DMS 273 treated with DMSO at 0.1 percent for 48 hours (cell line): ENCODE measurements around the gene KRTAP2-4.

ENCODE experiments used
- DNase-seq: peaks from one replicate; lab custom pipeline; 2025; lab: John Stamatoyannopoulos, UW

Gene KRTAP2-4

DNA sequence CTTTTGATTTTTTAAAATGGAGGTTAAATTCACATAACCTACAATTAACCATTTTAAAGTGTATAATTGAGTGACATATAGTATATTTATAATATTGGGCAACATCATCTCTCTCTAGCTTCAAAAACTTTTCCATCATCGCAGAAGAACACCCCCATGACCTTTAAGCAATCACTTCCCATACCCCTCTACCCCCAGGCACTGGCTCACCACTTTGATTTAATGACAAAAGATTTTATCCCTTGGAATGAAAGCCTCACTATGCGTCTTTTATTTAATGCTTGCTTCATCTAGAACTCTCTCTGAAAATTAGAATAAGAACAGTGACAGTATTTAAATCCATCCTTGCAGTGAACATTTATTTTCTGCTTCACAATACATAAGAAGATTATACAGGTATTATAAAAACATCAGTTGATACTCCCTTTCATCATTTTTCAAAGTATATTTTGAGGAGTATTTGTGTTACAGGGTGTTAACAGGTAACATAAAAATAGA is 27.8 kb downstream of the KRTAP2-4 start:
- DNase-seq = no peak

DNA sequence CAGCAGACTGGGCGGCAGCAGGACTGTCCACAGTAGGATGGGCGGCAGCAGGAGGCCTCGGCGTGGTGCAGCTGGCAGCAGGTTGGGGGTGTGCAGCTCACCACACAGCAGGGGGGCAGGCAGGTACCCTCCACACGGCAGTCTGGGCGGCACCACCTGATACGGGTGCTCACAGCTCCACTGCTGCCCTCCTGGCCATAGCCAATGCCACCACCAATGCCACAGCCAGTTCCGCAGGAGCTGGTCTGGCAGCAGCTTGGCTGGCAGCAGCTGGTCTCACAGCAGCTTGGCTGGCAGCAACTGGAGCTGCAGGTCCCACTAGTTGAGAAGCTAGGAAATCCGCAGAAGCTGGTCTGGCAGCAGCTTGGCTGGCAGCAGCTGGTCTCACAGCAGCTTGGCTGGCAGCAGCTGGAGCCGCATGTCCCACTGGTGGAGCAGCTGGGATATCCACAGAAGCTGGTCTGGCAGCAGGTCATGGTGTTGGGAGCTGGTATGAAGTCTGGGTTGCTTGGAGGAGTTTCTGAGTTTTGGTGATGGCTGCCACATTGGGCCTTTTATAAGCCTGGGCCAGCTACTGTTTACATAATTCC is 31.2 kb downstream of the KRTAP2-4 start, which contains the start of gene KRTAP1-3:
TSS of gene KRTAP1-3 (minus strand) at position 529 of the 590 bp plus-strand sequence. CDS start at position 476, 53 bp downstream.
- peak; percentile 39 for DNase-seq

DNA sequence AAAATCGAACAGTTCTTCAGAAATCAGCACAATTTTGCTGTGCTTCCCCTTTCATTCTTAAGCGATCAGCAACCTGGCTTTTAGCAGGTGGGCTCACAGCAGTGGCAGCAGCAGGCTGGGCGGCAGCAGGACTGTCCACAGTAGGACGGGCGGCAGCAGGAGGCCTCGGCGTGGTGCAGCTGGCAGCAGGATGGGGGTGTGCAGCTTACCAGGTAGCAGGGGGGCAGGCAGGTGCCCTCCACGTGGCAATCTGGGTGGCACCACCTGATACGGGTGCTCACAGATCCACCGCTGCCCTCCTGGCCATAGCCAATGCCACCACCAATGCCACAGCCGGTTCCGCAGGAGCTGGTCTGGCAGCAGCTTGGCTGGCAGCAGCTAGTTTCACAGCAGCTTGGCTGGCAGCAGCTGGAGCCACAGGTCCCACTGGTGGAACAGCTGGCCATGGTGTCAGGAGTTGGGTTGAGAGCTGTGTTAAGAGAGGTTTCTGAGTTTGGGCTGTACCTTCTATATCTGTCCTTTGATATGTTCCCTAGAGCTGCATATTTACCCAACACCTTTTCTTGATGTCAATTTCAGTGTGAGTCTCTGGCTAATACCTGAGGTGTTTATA is 35.9 kb downstream of the KRTAP2-4 start, which contains the start of gene KRTAP1-4:
TSS of gene KRTAP1-4 (minus strand) at position 563 of the 613 bp plus-strand sequence. CDS start at position 446, 117 bp downstream.
- no peak for DNase-seq

DNA sequence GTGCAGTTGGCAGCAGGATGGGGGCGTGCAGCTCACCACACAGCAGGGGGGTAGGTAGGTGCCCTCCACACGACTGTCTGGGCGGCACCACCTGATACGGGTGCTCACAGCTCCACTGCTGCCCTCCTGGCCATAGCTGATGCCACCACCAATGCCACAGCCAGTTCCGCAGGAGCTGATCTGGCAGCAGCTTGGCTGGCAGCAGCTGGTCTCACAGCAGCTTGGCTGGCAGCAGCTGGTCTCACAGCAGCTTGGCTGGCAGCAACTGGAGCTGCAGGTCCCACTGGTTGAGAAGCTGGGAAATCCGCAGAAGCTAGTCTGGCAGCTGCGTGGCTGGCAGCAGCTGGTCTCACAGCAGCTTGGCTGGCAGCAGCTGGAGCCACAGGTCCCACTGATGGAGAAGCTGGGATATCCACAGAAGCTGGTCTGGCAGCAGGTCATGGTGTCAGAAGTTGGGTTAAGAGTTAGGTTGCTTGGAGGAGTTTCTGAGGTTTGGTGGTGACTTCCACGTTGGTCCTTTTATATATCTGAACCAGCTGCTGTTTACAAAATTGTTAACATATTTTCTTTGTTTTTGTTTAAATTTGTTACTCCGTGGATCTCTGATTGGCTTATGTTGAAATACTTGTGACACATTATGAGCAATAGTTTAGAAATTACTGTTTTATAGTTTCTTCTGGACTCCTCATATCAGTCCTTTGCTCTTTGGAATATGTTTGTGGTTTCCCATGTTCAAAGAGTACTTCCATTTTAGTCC is 38.8 kb downstream of the KRTAP2-4 start, which contains the start of gene KRTAP1-5:
TSS of gene KRTAP1-5 (minus strand) at position 494 of the 757 bp plus-strand sequence. CDS start at position 441, 53 bp downstream.
- DNase-seq = no peak

DNA sequence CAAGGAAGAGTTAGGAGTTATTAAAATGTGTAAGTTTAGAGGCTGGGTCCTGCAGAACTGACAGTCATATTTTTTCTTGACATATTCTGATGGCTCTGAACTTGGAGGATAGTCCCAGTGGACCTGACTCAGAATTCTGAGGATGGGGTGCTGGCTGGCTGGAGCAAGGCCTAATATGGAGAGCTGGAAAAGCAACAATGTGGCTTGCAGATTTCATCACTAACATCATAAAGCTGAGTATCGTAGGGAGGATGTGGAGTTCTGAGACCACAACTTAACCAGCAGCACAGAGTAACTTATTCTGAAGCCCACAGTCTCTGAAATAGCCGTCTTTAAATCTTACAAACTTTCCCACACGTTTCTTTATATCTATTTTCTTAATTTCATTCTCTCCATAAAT is 41.0 kb downstream of the KRTAP2-4 start:
- DNase-seq = no peak

DNA sequence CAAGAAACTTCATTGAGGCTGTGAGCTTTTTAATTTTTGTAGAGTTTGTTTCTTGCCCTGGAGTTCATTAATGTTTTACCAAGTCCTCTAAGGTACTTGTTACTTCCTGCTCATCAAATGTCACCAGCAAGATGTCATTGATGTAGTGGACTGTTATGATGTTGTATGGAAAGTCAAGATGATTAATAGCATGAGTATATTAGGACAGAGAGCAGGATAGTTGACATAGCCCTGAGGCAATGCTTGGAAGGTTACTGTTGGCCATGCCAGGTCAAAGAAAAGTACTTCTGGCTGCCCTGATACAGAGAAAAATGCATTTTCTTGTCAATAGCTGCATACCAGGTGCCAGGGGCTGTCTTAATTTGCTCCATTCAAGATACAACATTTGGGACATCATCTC is 45.3 kb downstream of the KRTAP2-4 start:
- DNase-seq = no peak

DNA sequence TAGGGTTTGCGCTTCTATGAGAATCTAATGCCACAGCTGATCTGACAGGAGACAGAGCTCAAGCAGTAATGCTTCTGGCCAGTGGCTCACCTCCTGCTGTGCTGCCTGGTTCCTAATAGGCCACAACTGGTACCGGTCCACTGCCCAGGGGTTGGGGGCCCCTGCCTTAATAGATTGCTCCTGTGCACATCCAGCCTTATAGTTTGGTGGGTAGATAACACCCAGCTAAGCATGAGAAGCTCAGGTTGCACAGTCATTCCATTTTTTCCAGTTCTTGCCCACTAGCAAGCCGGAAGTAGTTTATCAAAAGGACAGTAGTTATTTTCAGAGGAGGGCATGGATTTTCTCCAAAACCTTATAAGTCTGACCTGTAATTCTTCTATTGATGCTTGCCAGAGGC is 46.3 kb downstream of the KRTAP2-4 start:
- no peak for DNase-seq

DNA sequence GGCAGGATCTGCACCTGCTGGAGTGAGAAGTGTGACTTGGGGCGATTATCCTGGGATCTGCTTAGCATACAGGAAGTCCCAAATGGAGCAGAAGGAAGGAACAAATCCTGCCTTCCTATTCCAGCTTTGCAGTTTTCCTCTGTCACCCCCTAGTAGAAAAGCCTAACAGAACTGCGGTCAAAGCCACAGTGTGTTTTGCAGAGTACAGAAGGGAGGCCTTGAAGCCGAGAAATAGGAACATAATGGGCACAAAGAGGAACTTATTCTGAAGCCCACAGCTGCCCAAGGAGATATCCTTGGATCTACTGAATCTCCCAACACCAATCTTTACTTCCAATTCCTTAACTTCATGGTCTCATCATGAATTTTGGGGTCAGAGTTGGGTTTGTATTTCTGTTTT is 47.1 kb downstream of the KRTAP2-4 start:
- no peak for DNase-seq

DNA sequence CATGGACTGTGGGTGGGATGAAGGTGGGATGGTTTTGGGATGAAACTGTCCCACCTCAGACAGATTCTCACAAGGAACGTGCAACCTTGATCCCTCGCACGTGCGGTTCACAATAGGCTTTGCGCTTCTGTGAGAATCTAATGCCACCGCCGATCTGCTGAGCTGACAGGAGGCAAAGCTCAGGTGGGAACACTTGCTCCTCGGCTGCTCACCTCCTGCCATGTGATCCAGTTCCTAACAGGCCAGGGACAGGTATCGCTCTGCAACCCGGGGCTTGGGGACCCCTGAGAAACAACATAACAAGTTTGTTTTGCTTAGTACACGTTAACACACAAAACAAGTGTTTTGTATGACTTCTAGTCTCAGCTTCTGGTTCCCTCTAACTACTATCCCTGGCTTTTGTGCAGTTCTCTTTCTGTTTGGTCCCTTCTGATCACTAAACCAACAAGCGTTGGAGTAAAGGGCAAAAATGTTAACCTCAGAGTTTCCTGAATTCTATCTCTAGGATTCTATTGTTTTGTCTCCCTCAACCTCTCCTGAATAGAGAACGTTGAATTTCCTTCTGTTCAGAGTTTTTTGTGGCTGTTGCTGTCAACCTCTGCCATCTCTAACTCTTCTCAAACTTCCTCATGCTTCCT is 49.0 kb downstream of the KRTAP2-4 start:
- DNase-seq = no peak

DNA sequence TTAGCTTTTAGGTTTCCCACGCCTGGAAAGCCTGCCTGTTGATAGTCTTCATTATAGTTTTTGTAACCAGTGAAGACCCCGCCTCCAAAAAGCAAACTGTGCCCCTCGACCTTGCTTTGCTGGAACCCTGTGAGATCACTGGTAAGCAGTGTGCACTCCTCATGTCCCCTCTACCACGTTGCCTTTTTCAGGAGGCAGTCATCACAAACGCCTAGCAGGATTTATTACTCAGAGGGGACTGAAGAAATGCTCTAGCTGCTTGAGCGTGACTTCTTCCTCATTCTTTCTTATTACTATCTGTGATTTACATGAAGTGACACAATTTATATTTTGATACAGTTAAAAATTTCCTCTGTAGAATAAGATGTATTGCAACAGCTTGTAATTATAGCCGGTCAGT is 50.2 kb downstream of the KRTAP2-4 start:
- no peak for DNase-seq
